GM12891 (cell line): ENCODE data around the gene SLC25A39.

Source experiments
- DNase-seq: peaks from one replicate; pipeline ENCODE4 v3.0.0; 2011; ENCODE audit warnings: low spot score; ENCODE audit not compliant: insufficient read length
- FAIRE-seq: peaks from 2 replicates; lab custom pipeline; 2011; peaks lifted over from hg19 to GRCh38; lab: Jason Lieb, UNC
- PAX5 ChIP-seq: IDR thresholded peaks from 2 replicates; pipeline ENCODE4 v1.6.1; 2011; ENCODE audit warnings: low read length, moderate library complexity, mild to moderate bottlenecking; ENCODE audit not compliant: insufficient read depth, severe bottlenecking
- POLR2A ChIP-seq: IDR thresholded peaks from 2 replicates; pipeline ENCODE4 v1.6.1; 2011; ENCODE audit warnings: low read depth, low read length, control low read depth
- POLR2AphosphoS5 ChIP-seq: IDR thresholded peaks from 2 replicates; pipeline ENCODE4 v1.6.1; 2011; ENCODE audit warnings: low read depth, low read length, control low read depth
- POU2F2 ChIP-seq: IDR thresholded peaks from 2 replicates; pipeline ENCODE4 v1.6.1; 2011; ENCODE audit warnings: low read depth, mild to moderate bottlenecking, control low read depth, low read length, moderate library complexity
- SPI1 ChIP-seq: IDR thresholded peaks from 2 replicates; pipeline ENCODE4 v1.6.1; 2011; ENCODE audit warnings: low read depth, low read length, control low read depth
- TAF1 ChIP-seq: IDR thresholded peaks from 2 replicates; pipeline ENCODE4 v1.6.1; 2011; ENCODE audit warnings: low read depth, low read length, control low read depth

SLC25A39 gene

DNA sequence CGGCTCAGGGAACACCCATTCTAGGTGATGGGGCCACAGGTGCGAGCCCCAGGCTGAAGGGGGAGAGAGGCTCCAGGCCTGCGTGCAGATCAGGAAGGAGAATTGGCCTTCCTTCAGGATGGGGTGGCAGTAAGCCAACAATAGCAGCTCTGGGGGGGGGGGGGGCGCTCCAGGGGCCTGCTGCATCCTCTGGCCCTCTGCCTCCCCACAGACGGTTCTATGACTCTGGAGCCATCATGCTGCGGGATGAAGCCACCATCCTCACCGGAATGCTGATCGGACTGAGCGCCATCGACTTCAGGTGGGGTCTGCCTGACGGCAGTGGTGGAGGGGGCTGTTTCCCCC, 10.1 kb downstream of the SLC25A39 start:
- FAIRE-seq, result no peak
- DNase-seq, result no peak
- TF ChIP-seq POLR2AphosphoS5 (no peak), POLR2A (no peak), POU2F2 (no peak), SPI1 (no peak), TAF1 (no peak), PAX5 (no peak)

DNA sequence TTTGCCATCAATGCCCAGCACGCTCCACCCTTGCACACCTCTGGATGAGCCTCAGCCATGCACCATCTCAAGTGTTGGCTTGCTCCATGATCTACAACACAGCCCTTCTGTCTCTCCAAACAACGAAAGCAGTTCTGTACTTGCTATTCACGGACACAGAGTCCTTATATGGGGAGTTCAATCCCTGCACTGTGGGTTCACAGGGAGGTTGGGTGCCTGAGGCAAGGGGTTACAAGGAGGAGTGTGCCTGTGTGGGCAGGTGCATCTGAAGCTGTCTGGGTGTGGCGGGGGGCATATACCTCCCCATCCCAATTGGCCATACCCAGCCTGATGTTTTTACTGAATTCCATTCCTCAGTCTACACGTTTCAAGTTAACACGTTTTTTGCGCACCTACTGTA, 10.6 kb downstream of the SLC25A39 start:
- DNase-seq (no peak), FAIRE-seq (no peak)

DNA sequence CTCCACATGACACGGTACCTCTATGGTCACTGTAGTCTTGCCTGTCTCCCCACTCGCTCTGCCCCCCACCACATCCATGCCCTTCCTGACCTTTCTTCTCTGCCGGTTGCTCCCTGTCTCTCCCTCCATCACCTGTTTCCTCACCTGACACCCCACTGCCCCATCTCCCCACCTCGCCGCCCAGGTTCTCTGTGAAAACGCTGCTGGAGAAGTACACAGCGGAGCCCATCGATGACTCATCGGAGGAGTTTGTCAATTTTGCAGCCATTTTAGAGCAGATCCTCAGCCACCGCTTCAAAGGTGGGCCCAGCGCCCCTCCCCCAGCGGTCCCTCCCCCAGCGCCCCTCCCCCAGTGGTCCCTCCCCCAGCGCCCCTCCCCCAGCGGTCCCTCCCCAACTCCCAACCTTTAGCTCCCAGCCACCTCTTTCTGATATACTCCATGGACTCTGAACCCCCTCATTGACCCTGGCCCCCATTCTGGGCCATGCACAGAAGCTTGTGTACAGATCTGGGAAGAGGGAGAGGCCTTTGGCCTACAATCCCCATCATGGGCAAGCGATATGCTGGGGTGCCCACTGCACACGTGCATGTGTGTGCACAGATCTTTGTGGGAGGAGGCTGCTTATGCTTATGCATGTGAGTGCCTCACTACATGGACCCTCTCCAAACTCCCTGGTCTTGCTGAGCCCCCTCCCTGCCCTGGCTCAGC, 12.1 kb downstream of the SLC25A39 start:
- no peak for TF ChIP-seq SPI1
- no peak for TF ChIP-seq TAF1
- no peak for TF ChIP-seq PAX5
- TF ChIP-seq POLR2AphosphoS5, result no peak
- no peak for TF ChIP-seq POU2F2
- TF ChIP-seq POLR2A, result no peak
- DNase-seq (no peak), FAIRE-seq (no peak)

More for the DNA sequence above, 10.6 kb downstream of the SLC25A39 start:
- no peak for TF ChIP-seq PAX5

DNA sequence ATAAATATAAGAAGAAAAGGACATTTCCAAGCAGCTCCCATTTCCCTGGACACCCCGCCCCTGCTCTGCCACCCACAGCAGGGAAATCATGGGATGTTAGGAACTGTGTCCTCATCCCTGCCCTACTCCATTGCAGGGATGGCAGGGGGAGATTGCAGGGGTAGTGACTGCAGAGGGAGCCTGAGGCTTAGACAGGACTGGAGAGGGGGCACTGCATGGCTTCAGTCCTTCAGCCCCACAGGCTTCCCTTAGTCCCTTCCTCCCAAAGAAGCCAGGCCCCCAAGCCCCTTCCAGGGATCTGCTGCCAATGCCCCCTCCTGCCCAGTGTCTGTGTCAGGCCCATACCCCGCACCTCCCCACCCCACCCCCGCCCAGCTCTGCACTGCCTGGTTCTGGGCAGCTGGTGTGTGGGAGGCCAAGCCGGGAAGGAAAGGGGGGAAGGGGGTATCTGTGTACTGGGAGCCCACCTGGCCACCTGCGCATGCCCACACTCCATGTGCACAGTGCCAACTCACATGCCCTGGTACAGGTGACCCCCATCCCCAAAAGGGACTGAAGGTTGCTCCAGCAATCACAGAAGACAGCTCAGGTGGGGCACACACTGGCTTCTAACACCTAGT, 13.0 kb downstream of the SLC25A39 start:
- FAIRE-seq, result no peak

DNA sequence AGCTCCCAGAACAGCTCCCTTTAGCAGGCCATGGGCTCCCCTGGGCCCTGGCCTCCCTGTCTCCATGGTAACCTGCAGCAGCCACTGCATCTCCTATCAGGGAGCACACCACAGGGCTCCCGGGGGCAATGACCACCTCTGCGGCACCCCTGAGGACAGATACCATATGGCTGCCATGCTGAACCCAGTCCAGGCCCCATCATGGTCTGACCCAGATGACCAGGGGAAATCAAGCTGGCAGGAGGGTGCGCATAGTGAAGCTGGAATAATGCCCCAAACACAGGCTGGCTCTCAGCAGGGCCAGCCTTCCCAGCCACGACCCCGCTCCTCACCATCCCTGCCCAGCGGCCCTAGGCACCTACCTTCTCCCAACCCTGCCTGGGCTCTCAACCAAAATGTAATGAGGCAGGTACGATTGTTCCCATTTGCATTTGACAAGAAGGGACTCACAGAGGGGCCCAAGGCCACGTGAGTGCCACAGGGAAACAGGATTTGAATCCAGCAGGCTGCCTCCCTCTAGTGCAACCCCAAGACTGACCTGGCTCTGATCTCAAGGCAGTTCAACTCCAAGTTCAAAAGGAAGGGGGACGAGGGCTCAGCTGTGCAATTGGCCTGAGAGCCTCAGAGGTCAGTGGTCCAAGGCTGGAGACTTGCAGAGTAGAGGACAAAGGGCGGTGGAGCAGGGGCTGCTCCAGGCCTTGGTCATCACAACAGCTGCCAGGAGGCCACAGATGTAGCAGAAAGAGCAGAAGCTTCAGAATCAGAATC, 13.8 kb downstream of the SLC25A39 start:
- TF ChIP-seq POLR2AphosphoS5, result no peak
- no peak for TF ChIP-seq POLR2A
- no peak for TF ChIP-seq POU2F2
- TF ChIP-seq SPI1, result no peak
- TF ChIP-seq PAX5, result no peak
- no peak for TF ChIP-seq TAF1
- FAIRE-seq (no peak), DNase-seq (no peak)

More for the DNA sequence above, 13.0 kb downstream of the SLC25A39 start:
- DNase-seq, result no peak
- no peak for TF ChIP-seq PAX5
- TF ChIP-seq POLR2AphosphoS5, result no peak
- no peak for TF ChIP-seq POLR2A
- TF ChIP-seq SPI1, result no peak
- TF ChIP-seq POU2F2, result no peak
- TF ChIP-seq TAF1, result no peak

DNA sequence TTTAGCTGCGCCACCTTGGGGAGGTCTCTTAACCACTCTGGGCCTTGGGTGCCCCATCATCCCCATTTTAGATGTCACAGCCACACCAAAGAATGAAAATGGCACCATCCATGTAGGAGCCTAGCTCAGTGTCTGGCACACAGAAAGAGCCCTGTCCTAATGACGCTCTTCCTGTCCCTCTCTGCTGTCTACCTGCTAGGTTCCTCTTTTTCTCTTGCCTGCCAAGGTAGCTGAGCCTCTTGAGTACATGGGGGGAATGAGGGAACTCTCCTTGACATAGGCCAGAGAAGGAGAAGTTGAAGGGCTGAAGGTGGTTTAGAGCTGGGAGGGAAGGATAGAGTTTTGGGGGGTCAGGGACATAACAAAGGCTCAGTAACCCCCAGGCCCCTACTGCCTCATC, 14.4 kb downstream of the SLC25A39 start:
- TF ChIP-seq TAF1, result no peak
- FAIRE-seq (no peak), DNase-seq (no peak)

DNA sequence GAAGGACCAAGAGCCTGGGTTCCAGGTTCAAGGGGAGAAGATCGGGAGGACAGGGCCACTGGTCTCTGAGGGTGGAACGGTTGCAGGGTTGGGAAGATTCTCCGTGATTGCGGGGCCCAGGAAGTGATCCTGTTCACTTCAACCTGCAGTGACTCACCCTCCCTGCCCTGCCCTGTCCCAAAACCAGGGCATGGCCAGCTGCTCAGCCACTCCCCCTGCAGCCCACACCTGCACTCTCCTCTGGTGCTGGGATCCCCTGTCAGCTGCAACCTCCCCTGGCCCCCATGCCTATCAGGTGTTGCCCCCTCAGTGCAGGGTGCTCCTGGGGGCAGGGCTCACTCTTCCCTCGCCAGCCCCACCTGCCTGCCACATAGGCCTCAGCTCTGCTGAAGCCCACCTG, 15.2 kb downstream of the SLC25A39 start:
- TF ChIP-seq POLR2AphosphoS5 (no peak), POU2F2 (no peak), TAF1 (no peak), PAX5 (no peak), SPI1 (no peak), POLR2A (no peak)
- no peak for FAIRE-seq
- no peak for DNase-seq

DNA sequence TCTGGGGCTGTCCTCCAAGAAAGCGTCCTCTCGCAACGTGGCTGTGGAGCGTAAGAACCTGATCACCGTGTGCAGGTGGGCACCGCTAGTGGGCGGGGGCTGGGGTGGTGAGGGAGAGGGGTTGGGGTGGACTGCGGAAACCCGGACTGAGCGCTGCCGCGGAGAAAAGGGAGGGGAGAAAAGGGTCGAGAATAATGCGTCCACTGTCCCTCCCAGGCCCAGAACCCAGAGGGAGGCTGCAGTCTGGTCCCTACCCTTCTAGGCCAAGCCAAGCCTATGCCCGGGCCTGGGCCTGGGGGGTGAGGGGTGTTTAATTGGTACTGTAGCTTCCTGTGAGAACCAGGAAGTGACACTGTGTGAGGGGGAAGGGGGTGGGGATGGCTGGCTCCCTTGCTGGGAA, 15.8 kb downstream of the SLC25A39 start:
- FAIRE-seq, result no peak

DNA sequence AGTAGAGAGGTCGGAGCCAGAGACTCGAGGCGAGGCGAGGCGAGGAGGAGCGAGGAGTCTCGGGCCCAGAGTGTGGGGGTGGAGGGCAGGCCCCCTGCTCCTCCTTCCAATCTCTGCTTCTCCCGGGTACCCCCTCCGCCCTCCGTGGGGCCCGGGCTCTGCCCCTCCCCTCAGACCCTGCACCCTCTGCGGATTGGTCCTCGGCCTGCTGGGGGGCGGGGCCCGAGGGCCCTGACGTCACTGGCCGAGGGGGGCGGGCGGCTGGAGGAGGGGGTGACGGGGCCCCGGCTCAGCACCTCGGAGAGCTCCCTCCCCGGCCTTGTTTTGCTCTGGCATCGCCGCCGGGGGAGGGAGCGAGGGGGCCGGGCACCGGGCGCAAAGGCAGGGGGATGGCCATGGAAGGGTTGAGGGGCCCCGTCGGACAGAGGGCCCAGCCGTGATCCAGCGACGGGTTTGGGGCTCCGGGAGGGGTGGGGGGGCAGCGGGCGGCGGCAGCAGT, 16.3 kb downstream of the SLC25A39 start, which contains the start of gene RUNDC3A:
RUNDC3A (plus strand) TSS at position 282 of the 499 bp plus-strand sequence. CDS start 232 bp downstream, outside the sequence.
- TF ChIP-seq TAF1, result no peak
- TF ChIP-seq PAX5, result no peak
- TF ChIP-seq POLR2AphosphoS5, result no peak
- TF ChIP-seq POLR2A, result no peak
- TF ChIP-seq POU2F2, result no peak
- TF ChIP-seq SPI1, result no peak
- peak; percentile 58 for FAIRE-seq
- DNase-seq, result peak; percentile 98

More for the DNA sequence above, 15.8 kb downstream of the SLC25A39 start:
- TF ChIP-seq SPI1 (no peak), PAX5 (no peak), POLR2AphosphoS5 (no peak), TAF1 (no peak), POU2F2 (no peak), POLR2A (no peak)
- DNase-seq, result no peak
